ENCODE results near the gene CCR5.
A peak's percentile ranks its signal among the peaks of the same experiment; 100 is the strongest.

Gene CCR5

DNA sequence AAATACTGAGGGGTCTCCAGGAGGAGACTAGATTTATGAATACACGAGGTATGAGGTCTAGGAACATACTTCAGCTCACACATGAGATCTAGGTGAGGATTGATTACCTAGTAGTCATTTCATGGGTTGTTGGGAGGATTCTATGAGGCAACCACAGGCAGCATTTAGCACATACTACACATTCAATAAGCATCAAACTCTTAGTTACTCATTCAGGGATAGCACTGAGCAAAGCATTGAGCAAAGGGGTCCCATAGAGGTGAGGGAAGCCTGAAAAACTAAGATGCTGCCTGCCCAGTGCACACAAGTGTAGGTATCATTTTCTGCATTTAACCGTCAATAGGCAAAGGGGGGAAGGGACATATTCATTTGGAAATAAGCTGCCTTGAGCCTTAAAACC is 4.5 kb downstream of the CCR5 start (continued):
- TF ChIP-seq, protein P1, sequence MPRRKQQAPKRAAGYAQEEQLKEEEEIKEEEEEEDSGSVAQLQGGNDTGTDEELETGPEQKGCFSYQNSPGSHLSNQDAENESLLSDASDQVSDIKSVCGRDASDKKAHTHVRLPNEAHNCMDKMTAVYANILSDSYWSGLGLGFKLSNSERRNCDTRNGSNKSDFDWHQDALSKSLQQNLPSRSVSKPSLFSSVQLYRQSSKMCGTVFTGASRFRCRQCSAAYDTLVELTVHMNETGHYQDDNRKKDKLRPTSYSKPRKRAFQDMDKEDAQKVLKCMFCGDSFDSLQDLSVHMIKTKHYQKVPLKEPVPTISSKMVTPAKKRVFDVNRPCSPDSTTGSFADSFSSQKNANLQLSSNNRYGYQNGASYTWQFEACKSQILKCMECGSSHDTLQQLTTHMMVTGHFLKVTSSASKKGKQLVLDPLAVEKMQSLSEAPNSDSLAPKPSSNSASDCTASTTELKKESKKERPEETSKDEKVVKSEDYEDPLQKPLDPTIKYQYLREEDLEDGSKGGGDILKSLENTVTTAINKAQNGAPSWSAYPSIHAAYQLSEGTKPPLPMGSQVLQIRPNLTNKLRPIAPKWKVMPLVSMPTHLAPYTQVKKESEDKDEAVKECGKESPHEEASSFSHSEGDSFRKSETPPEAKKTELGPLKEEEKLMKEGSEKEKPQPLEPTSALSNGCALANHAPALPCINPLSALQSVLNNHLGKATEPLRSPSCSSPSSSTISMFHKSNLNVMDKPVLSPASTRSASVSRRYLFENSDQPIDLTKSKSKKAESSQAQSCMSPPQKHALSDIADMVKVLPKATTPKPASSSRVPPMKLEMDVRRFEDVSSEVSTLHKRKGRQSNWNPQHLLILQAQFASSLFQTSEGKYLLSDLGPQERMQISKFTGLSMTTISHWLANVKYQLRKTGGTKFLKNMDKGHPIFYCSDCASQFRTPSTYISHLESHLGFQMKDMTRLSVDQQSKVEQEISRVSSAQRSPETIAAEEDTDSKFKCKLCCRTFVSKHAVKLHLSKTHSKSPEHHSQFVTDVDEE (CRISPR knock-in tag; IDR thresholded peaks at IDR 0.05): no peak

DNA sequence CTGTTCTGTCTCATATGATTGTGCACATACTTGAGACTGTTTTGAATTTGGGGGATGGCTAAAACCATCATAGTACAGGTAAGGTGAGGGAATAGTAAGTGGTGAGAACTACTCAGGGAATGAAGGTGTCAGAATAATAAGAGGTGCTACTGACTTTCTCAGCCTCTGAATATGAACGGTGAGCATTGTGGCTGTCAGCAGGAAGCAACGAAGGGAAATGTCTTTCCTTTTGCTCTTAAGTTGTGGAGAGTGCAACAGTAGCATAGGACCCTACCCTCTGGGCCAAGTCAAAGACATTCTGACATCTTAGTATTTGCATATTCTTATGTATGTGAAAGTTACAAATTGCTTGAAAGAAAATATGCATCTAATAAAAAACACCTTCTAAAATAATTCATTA is 5.1 kb downstream of the CCR5 start:
- TF ChIP-seq ESRRG (CRISPR knock-in tag; IDR thresholded peaks at IDR 0.05) (no peak), TCF4 (CRISPR knock-in tag; IDR thresholded peaks at IDR 0.05; ENCODE audit: borderline replicate concordance) (no peak), GLIS3 (CRISPR knock-in tag; IDR thresholded peaks at IDR 0.05) (no peak), ZNF565 (CRISPR knock-in tag; conservative IDR thresholded peaks at IDR 0.05; ENCODE audit: low read depth) (no peak), TOX (CRISPR knock-in tag; IDR thresholded peaks at IDR 0.05; ENCODE audit: borderline replicate concordance) (no peak), PPARA (CRISPR knock-in tag; IDR thresholded peaks at IDR 0.05; ENCODE audit: borderline replicate concordance) (no peak), ZNF70 (CRISPR knock-in tag; IDR thresholded peaks at IDR 0.05) (no peak), ZC3H10 (CRISPR knock-in tag; IDR thresholded peaks at IDR 0.05) (no peak)
- TF ChIP-seq, protein P1 (CRISPR knock-in tag; IDR thresholded peaks at IDR 0.05): no peak
- ATAC-seq: no peak

DNA sequence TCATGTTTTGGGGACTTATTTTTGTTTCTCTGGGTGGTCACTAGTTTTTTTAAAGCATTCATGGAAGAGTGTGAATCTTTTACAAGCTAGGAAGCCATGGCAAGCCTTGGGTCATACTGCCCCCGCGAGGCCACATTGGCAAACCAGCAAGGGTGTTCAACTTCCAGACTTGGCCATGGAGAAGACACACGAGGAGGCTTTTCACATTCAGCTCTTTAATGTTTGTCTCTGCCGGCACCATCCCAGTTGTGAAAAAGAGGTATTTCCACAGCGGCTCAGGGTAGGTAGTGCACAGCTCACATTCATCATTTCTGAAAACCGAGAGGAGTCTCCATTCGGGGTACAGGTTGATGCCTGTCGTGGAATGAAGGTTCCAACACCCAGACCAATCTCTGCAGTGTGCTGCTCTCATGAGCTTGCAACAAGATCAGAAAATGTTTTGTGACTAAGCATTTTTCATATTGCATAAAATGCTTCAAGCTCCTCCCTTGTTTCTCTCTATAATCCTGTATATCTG is 7.7 kb downstream of the CCR5 start:
- no peak for TF ChIP-seq GLIS3 (CRISPR knock-in tag; IDR thresholded peaks at IDR 0.05)
- TF ChIP-seq ESRRG (CRISPR knock-in tag; IDR thresholded peaks at IDR 0.05): no peak
- no peak for TF ChIP-seq ZFP30 (CRISPR knock-in tag; IDR thresholded peaks at IDR 0.05)
- TF ChIP-seq, protein P2, sequence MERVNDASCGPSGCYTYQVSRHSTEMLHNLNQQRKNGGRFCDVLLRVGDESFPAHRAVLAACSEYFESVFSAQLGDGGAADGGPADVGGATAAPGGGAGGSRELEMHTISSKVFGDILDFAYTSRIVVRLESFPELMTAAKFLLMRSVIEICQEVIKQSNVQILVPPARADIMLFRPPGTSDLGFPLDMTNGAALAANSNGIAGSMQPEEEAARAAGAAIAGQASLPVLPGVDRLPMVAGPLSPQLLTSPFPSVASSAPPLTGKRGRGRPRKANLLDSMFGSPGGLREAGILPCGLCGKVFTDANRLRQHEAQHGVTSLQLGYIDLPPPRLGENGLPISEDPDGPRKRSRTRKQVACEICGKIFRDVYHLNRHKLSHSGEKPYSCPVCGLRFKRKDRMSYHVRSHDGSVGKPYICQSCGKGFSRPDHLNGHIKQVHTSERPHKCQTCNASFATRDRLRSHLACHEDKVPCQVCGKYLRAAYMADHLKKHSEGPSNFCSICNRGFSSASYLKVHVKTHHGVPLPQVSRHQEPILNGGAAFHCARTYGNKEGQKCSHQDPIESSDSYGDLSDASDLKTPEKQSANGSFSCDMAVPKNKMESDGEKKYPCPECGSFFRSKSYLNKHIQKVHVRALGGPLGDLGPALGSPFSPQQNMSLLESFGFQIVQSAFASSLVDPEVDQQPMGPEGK (CRISPR knock-in tag; IDR thresholded peaks at IDR 0.05; ENCODE audit: borderline replicate concordance): no peak
- no peak for TF ChIP-seq ISL1 (CRISPR knock-in tag; IDR thresholded peaks at IDR 0.05)
- TF ChIP-seq TOX (CRISPR knock-in tag; IDR thresholded peaks at IDR 0.05; ENCODE audit: borderline replicate concordance): no peak
- TF ChIP-seq OSR1 (CRISPR knock-in tag; IDR thresholded peaks at IDR 0.05): no peak
- no peak for TF ChIP-seq ZFP3 (CRISPR knock-in tag; IDR thresholded peaks at IDR 0.05)
- TF ChIP-seq ZNF8 (CRISPR knock-in tag; IDR thresholded peaks at IDR 0.05): no peak
- ATAC-seq: peak; percentile 82

DNA sequence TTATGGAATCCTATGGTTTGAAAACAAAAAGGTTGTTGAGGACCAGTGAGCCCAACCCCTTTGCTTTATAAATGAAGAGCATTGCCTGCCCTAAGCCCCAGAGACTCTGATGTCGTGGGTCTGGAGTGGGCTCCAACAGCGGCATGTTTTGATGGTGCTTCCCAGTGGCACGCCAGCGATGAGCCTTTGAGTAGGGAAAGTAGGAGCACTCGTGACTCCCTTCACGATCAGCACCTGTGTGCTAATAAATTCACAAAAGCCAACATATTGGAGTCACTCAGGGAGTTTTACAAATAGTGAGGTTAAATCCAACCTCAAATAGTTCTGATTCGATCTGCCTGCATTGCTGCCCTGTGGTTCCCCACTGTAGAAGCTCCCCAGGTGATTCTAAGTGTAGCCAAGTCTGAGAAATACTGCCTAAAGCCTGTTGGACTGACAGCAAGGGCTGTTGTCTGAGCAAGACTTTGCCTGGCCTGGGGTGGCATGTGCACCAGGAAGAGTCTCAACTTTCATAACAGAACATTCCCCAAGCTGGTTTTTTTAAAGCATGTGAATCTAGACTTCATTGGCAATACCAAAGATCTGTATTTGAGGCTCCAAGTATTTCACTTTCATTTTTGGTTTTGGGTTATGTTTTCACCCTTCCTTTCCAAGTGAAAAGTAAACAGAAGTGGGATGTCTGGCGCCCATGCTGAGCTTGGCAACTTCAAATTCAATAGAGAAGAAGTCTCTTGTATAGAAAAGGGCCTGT is 9.9 kb downstream of the CCR5 start:
- ATAC-seq: no peak
- no peak for TF ChIP-seq GLIS3 (CRISPR knock-in tag; IDR thresholded peaks at IDR 0.05)
- no peak for TF ChIP-seq ZNF8 (CRISPR knock-in tag; IDR thresholded peaks at IDR 0.05)
- TF ChIP-seq ZFP30 (CRISPR knock-in tag; IDR thresholded peaks at IDR 0.05): no peak
- no peak for TF ChIP-seq TOX (CRISPR knock-in tag; IDR thresholded peaks at IDR 0.05; ENCODE audit: borderline replicate concordance)
- no peak for TF ChIP-seq TCF4 (CRISPR knock-in tag; IDR thresholded peaks at IDR 0.05; ENCODE audit: borderline replicate concordance)
- TF ChIP-seq RARB (CRISPR knock-in tag; IDR thresholded peaks at IDR 0.05): no peak
- TF ChIP-seq, protein P3, sequence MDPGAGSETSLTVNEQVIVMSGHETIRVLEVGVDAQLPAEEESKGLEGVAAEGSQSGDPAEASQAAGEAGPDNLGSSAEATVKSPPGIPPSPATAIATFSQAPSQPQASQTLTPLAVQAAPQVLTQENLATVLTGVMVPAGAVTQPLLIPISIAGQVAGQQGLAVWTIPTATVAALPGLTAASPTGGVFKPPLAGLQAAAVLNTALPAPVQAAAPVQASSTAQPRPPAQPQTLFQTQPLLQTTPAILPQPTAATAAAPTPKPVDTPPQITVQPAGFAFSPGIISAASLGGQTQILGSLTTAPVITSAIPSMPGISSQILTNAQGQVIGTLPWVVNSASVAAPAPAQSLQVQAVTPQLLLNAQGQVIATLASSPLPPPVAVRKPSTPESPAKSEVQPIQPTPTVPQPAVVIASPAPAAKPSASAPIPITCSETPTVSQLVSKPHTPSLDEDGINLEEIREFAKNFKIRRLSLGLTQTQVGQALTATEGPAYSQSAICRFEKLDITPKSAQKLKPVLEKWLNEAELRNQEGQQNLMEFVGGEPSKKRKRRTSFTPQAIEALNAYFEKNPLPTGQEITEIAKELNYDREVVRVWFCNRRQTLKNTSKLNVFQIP (CRISPR knock-in tag; IDR thresholded peaks at IDR 0.05; ENCODE audit: borderline replicate concordance, low read depth): no peak
- no peak for TF ChIP-seq BACH2 (CRISPR knock-in tag; IDR thresholded peaks at IDR 0.05; ENCODE audit: borderline replicate concordance)
- no peak for TF ChIP-seq ISL1 (CRISPR knock-in tag; IDR thresholded peaks at IDR 0.05)
- no peak for TF ChIP-seq ESRRG (CRISPR knock-in tag; IDR thresholded peaks at IDR 0.05)
- no peak for TF ChIP-seq ZNF70 (CRISPR knock-in tag; IDR thresholded peaks at IDR 0.05)
- no peak for TF ChIP-seq ZC3H10 (CRISPR knock-in tag; IDR thresholded peaks at IDR 0.05)
- no peak for TF ChIP-seq ARNTL (CRISPR knock-in tag; IDR thresholded peaks at IDR 0.05; ENCODE audit: borderline replicate concordance, low read depth)
- TF ChIP-seq, protein P4, sequence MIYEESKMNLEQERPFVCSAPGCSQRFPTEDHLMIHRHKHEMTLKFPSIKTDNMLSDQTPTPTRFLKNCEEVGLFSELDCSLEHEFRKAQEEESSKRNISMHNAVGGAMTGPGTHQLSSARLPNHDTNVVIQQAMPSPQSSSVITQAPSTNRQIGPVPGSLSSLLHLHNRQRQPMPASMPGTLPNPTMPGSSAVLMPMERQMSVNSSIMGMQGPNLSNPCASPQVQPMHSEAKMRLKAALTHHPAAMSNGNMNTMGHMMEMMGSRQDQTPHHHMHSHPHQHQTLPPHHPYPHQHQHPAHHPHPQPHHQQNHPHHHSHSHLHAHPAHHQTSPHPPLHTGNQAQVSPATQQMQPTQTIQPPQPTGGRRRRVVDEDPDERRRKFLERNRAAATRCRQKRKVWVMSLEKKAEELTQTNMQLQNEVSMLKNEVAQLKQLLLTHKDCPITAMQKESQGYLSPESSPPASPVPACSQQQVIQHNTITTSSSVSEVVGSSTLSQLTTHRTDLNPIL (CRISPR knock-in tag; IDR thresholded peaks at IDR 0.05; ENCODE audit: low read depth): no peak
- TF ChIP-seq, protein P2 (CRISPR knock-in tag; IDR thresholded peaks at IDR 0.05; ENCODE audit: borderline replicate concordance): no peak
- no peak for TF ChIP-seq SNAI2 (CRISPR knock-in tag; IDR thresholded peaks at IDR 0.05)

Measured in SK-N-SH treated with all-trans-retinoic acid at 6 μM for 48 hours (cell line).